Measurements from ENCODE around the gene BNIP3.

The BNIP3 gene

DNA sequence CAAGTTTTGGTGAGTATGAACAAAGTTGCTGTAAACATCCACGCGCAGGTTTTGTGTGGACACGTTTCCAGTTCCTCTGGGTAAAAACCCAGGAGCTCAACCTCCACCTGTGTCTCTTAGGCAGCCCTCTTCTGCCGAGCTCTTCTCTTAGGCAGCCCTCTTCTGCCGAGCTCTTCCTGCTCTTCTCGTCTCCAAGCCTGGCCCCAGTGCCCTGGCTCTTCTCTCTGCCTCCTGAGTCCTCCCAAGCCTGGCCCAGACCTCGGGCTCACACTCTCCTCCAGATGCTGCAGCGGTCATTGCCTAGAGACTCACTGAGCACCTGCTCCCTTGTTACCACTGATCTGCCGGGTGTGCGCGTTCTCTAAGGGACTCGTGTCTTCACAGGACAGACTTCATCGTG lies 38.7 kb upstream of the BNIP3 start:
- Histone ChIP-seq H3K9ac (no peak overlapping the region), H3K79me2 (no peaks in the 10 kb centered on the region), H3K36me3 (ENCODE audit: control insufficient read depth, insufficient read depth, low read length) (no peaks in the 10 kb centered on the region), H3K9me3 (ENCODE audit: control insufficient read depth, low read length) (no peaks in the 10 kb centered on the region), H3K27me3 (ENCODE audit: control insufficient read depth, insufficient read depth, low read length) (no peaks in the 10 kb centered on the region), H3K4me3 (ENCODE audit: low read depth, low read length) (no peak overlapping the region), H3K27ac (no peak overlapping the region), H3K4me2 (ENCODE audit: low read length) (no peak overlapping the region), H2AFZ (no peak overlapping the region), H3K4me1 (no peaks in the 10 kb centered on the region)
- no peak for TF ChIP-seq CTCF (IDR thresholded peaks at IDR 0.05)

- H3K79me2 ChIP-seq, result no peaks in the 10 kb centered on the region
- no peak overlapping the region for H2AFZ ChIP-seq
- H3K27me3 ChIP-seq (ENCODE audit: control insufficient read depth, insufficient read depth, low read length), result no peaks in the 10 kb centered on the region
- no peaks in the 10 kb centered on the region for H3K36me3 ChIP-seq (ENCODE audit: control insufficient read depth, insufficient read depth, low read length)
- no peak overlapping the region for H3K9ac ChIP-seq
- H3K4me3 ChIP-seq (ENCODE audit: low read depth, low read length), result no peak overlapping the region
- TF ChIP-seq CTCF (IDR thresholded peaks at IDR 0.05), result no peak
- H3K9me3 ChIP-seq (ENCODE audit: control insufficient read depth, low read length), result no peaks in the 10 kb centered on the region
- no peak overlapping the region for H3K27ac ChIP-seq
- no peaks in the 10 kb centered on the region for H3K4me1 ChIP-seq
- no peak overlapping the region for H3K4me2 ChIP-seq (ENCODE audit: low read length)
Observed at GRCh38 chr10:132019366-132019765, 37.6 kb upstream of the BNIP3 start.

DNA sequence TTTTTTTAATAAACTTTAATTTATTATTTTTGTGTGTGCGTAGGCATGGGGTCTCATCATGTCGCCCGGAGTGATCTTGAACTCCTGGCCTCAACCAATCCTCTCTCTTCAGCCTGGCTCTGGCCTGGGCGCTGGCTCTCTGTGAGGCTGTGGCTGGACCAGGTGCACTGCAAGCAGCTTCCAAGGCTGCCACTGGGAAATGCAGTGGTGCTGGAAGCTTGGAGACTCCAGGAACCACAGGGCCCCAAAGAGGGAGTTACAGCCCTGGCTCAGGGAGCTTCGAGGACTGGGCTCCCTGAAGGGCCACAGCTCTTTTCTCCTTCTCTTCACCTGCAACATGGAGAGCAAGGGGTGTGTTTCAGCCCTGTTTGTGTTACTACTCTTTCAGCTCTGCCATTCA lies 36.7 kb upstream of the BNIP3 start:
- Histone ChIP-seq H3K4me3 (ENCODE audit: low read depth, low read length) (no peak overlapping the region), H3K27me3 (ENCODE audit: control insufficient read depth, insufficient read depth, low read length) (no peaks in the 10 kb centered on the region), H2AFZ (no peak overlapping the region), H3K4me2 (ENCODE audit: low read length) (no peak overlapping the region), H3K9ac (no peak overlapping the region), H3K4me1 (no peaks in the 10 kb centered on the region), H3K79me2 (no peaks in the 10 kb centered on the region), H3K9me3 (ENCODE audit: control insufficient read depth, low read length) (no peaks in the 10 kb centered on the region), H3K27ac (no peak overlapping the region), H3K36me3 (ENCODE audit: control insufficient read depth, insufficient read depth, low read length) (no peaks in the 10 kb centered on the region)
- TF ChIP-seq CTCF (IDR thresholded peaks at IDR 0.05), result no peak

DNA sequence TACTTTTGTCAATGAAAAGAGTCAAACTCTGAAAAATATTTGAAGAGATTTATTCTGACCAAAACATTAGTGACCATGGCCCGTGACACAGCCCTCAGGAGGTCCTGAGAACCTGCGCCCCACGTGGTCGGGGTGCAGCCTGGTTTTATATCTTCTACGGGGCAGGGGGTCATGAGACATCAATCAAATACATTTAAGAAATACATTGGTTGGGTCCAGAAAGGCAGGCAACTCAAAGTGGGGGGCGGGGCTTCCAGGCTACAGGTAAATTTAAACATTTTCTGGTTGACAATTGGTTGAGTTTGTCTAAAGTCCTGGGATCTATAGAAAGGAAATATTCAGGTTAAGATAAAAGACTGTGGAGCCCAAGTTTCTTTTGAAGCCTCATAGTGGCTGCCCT lies 34.8 kb upstream of the BNIP3 start:
- Histone ChIP-seq H3K4me2 (ENCODE audit: low read length) (no peak overlapping the region), H3K27me3 (ENCODE audit: control insufficient read depth, insufficient read depth, low read length) (no peaks in the 10 kb centered on the region), H3K4me1 (no peaks in the 10 kb centered on the region), H3K36me3 (ENCODE audit: control insufficient read depth, insufficient read depth, low read length) (no peaks in the 10 kb centered on the region), H3K79me2 (no peaks in the 10 kb centered on the region), H3K9ac (no peak overlapping the region), H3K27ac (no peak overlapping the region), H3K9me3 (ENCODE audit: control insufficient read depth, low read length) (no peaks in the 10 kb centered on the region), H3K4me3 (ENCODE audit: low read depth, low read length) (no peak overlapping the region), H2AFZ (no peak overlapping the region)
- TF ChIP-seq CTCF (IDR thresholded peaks at IDR 0.05), result no peak

DNA sequence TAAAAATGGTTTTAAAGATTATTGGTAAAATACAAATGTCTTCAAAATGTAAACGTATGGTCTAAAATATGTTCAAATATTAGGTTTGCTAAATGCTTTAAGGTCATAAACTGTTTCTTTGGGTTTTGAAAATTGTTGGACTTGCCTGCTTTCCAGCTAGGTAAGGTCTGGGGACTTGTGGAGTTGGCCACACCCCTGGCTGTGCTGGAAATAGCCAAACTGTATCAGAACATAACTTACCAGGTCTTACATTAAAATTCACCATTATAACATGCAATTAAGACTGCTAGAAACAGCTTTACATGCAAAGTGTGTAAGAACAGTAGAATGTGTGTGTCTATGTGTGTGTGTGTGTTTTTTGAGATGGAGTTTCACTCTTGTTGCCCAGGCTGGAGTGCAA lies 29.7 kb upstream of the BNIP3 start:
- H3K79me2 ChIP-seq, result no peaks in the 10 kb centered on the region
- no peak overlapping the region for H3K4me2 ChIP-seq (ENCODE audit: low read length)
- no peak overlapping the region for H3K4me3 ChIP-seq (ENCODE audit: low read depth, low read length)
- H3K9ac ChIP-seq, result no peak overlapping the region
- TF ChIP-seq CTCF (IDR thresholded peaks at IDR 0.05), result no peak
- no peaks in the 10 kb centered on the region for H3K27me3 ChIP-seq (ENCODE audit: control insufficient read depth, insufficient read depth, low read length)
- no peaks in the 10 kb centered on the region for H3K4me1 ChIP-seq
- no peak overlapping the region for H3K27ac ChIP-seq
- no peaks in the 10 kb centered on the region for H3K36me3 ChIP-seq (ENCODE audit: control insufficient read depth, insufficient read depth, low read length)
- no peaks in the 10 kb centered on the region for H3K9me3 ChIP-seq (ENCODE audit: control insufficient read depth, low read length)
- no peak overlapping the region for H2AFZ ChIP-seq

Data from parathyroid adenoma (tissue), 2 donors.